NCI-H226 (cell line): ENCODE results near the gene GLT8D2.

Experiments
- DNase-seq: peaks from one replicate; pipeline ENCODE4 v3.0.0-alpha.2; 2015

The GLT8D2 gene

GRCh38 chr12:103944964-103945363 lies 105.0 kb downstream of the GLT8D2 start:
- no peak for DNase-seq
